Left ventricle myocardium inferior (tissue), 1 donor: ENCODE results near the gene EP400. TPM values are rescaled to one million over a fixed set of nuclear protein-coding genes. Genes with fewer than 3 reads are reported as not detected.
A peak's percentile ranks its signal among the peaks of the same experiment; 100 is the strongest.

Source experiments
- DNase-seq: peaks from one replicate; pipeline ENCODE4 v3.0.0-alpha.2; 2020
- H3K27ac ChIP-seq: fragments of 200-600 bp; replicated peaks from 2 replicates; pipeline ENCODE4 v1.8.0; 2021
- H3K27me3 ChIP-seq: fragments of 200-600 bp; 2 replicates; pipeline ENCODE4 v1.8.0; 2021; ENCODE audit warnings: low read depth
- H3K36me3 ChIP-seq: fragments of 200-600 bp; 2 replicates; pipeline ENCODE4 v1.8.0; 2021
- H3K4me1 ChIP-seq: fragments of 200-600 bp; 2 replicates; pipeline ENCODE4 v1.8.0; 2021
- H3K4me3 ChIP-seq: fragments of 200-600 bp; 2 replicates; pipeline ENCODE4 v1.8.0; 2021; ENCODE audit warnings: mild to moderate bottlenecking, moderate library complexity
- H3K9me3 ChIP-seq: fragments of 200-600 bp; replicated peaks from 2 replicates; pipeline ENCODE4 v1.8.0; 2021
- intact Hi-C: fragments of 100-400 bp; cut with micrococcal nuclease; formaldehyde crosslinking; loops from one replicate; pipeline ENCODE4 v1.11.0; 2022
- total RNA-seq: library from RNA; stranded (reverse); fragmentation: NEBNext Ultra II Directional; extraction: Animal tissue kit (Norgen Biotek cat#: 25700); gene quantifications from one replicate; pipeline ENCODE4 v1.2.1, GENCODE V29; 2021
- TF ChIP-seq, protein P1 (sequence below): fragments of 200-600 bp; IDR thresholded peaks from 2 replicates; pipeline ENCODE4 v1.8.0; 2021; ENCODE audit warnings: antibody characterized with exemption, mild to moderate bottlenecking, borderline replicate concordance
- donor health status: DM: no; HTN: yes; CAD: no; lungs with severe emphysema.

EP400 gene
- total RNA-seq, 1 donor from 2014 or later, result 15.3 TPM

DNA sequence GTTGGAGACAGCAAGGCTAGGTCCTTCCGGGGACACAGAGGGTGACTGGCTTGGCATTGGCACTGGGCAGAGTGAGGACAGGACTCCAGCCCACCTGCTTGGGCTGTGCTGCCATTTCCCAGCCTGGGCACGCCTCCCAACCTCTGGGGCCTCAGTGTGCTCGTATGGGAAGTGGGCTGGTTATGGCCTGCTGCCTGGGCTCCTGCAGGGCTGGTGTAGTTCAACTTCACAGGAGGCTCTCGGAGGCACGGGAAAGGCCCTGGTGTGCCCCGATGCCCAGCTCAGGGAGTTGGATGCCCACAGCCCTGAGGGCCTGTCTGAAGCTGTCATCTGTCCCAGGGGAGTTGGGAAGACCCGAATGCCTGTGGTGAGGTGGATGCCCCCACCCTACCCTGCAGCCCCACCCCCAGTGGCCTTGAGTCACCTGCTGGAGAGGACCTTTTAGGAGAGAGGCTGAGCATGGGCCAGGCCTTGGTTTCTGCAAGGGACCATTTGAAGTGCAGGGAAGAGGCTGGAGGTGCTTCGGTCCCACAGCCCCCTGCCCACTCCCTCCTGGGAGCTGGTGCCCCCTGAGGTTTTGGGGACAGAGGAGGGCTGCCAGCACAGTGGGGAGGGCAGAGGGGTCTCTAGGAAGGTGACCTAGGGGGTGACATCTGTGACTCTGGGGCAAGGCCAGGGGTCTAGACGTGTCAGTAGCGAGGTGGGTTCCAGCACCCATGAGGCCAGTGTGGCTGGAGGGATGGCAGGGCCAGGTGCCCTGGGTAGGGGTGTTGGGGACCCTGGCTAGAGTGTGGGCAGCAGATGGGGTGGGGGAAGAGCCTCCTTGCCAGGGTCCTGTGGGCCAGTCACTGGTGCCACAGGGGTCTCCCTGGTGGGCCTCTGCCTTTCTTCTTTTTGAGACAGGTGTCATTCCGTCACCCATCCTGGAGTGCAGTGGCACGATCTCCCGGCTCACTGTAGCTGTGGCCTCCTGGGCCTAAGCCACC lies 46.2 kb upstream of the EP400 start:
- intact Hi-C loops, result no loop called here
- TF ChIP-seq, protein P1, sequence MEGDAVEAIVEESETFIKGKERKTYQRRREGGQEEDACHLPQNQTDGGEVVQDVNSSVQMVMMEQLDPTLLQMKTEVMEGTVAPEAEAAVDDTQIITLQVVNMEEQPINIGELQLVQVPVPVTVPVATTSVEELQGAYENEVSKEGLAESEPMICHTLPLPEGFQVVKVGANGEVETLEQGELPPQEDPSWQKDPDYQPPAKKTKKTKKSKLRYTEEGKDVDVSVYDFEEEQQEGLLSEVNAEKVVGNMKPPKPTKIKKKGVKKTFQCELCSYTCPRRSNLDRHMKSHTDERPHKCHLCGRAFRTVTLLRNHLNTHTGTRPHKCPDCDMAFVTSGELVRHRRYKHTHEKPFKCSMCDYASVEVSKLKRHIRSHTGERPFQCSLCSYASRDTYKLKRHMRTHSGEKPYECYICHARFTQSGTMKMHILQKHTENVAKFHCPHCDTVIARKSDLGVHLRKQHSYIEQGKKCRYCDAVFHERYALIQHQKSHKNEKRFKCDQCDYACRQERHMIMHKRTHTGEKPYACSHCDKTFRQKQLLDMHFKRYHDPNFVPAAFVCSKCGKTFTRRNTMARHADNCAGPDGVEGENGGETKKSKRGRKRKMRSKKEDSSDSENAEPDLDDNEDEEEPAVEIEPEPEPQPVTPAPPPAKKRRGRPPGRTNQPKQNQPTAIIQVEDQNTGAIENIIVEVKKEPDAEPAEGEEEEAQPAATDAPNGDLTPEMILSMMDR, result no peak
- H3K36me3 ChIP-seq, result peaks cover 30% of the 10 kb centered on the region
- DNase-seq, result no peak
- H3K27ac ChIP-seq, result peak overlapping the region; percentile 80
- peak overlapping the region; percentile 47 for H3K4me3 ChIP-seq
- H3K27me3 ChIP-seq, result no peaks in the 10 kb centered on the region
- no peaks in the 10 kb centered on the region for H3K9me3 ChIP-seq
- H3K4me1 ChIP-seq, result peaks cover 77% of the 10 kb centered on the region

DNA sequence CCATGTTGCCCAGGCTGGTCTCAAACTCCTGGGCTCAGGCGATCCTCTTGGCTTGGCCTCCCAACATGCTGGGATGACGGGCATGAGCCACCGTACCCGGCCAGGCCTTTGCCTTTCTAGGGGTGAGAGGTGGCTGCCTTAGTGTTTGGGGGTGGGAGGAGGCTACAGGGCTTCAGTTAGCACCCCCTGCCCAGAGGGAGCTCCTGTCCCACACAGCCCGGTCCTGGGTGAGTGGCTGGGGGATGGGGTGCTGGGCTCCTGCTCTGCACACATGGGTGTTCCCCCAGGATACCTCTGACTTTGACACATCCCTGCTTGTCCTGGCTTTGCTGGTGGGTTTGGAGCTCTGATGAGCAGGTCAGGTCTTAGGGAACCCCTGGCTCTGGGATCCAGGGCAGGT lies 45.4 kb upstream of the EP400 start:
- no peak for DNase-seq
- Histone ChIP-seq H3K27ac (no peak overlapping the region), H3K9me3 (no peaks in the 10 kb centered on the region), H3K4me3 (no peak overlapping the region), H3K4me1 (peaks cover 75% of the 10 kb centered on the region), H3K27me3 (no peaks in the 10 kb centered on the region), H3K36me3 (peaks cover 31% of the 10 kb centered on the region)
- intact Hi-C loops, result no loop called here
- TF ChIP-seq, protein P1, result no peak

DNA sequence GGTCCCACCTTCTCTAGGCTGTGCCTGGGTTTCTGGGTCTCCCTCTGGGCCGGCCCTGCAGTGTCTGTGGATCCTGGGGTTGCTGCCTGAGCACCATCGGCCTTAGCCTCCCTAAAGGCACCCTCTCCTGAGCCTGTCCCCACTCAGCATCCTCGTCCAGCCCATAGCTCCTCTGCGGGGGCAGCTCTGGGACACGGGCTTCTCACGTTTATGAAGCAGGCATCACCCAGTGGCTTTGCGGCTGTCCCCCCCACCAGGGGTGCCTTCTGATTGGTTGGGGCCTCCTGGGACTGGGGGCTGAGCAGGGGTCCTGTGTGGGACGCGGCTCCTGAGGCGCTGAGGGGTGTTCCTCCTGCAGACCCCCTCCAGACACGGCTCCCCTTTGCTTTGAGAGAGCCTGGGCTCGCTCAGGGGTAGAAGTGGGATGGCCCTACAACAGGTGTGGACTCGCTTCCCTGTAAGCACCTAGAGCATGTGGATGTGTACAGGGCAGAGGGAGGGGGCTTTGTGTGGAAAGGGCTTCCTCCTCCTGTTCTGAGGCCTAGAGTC lies 44.6 kb upstream of the EP400 start:
- H3K9me3 ChIP-seq, result no peaks in the 10 kb centered on the region
- no peak overlapping the region for H3K4me3 ChIP-seq
- TF ChIP-seq, protein P1, result no peak
- H3K36me3 ChIP-seq, result peaks cover 35% of the 10 kb centered on the region
- DNase-seq, result no peak
- peaks cover 72% of the 10 kb centered on the region for H3K4me1 ChIP-seq
- H3K27ac ChIP-seq, result no peak overlapping the region
- H3K27me3 ChIP-seq, result no peaks in the 10 kb centered on the region
- intact Hi-C loops, result no loop called here

DNA sequence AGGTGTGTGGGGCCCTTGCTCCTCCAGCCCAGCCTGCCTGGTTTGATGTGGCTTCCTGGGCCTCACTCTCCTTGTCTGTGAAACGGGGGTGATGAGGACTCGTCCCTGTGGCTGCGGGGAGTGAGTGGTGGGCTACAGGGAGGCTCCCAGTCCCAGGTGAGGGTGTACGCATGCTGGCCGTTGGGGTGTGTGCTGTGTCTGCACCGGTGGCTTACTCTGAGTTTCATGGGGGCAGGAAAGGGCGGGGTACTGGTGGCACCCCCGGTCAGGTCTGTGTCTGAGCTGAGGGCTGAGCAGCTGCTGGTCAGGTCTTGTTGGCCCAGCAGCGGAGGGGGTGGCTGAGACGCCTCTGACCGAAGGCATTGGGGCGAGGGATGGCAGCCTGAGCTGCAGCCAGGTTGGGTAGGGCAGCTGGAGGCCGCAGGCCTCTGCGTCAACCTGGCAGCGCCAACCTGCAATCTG lies 44.1 kb upstream of the EP400 start:
- Histone ChIP-seq H3K4me3 (no peak overlapping the region), H3K36me3 (peaks cover 40% of the 10 kb centered on the region), H3K9me3 (no peaks in the 10 kb centered on the region), H3K4me1 (peaks cover 70% of the 10 kb centered on the region), H3K27me3 (no peaks in the 10 kb centered on the region), H3K27ac (no peak overlapping the region)
- TF ChIP-seq, protein P1, result no peak
- DNase-seq, result no peak
- intact Hi-C loops, result no loop called here

DNA sequence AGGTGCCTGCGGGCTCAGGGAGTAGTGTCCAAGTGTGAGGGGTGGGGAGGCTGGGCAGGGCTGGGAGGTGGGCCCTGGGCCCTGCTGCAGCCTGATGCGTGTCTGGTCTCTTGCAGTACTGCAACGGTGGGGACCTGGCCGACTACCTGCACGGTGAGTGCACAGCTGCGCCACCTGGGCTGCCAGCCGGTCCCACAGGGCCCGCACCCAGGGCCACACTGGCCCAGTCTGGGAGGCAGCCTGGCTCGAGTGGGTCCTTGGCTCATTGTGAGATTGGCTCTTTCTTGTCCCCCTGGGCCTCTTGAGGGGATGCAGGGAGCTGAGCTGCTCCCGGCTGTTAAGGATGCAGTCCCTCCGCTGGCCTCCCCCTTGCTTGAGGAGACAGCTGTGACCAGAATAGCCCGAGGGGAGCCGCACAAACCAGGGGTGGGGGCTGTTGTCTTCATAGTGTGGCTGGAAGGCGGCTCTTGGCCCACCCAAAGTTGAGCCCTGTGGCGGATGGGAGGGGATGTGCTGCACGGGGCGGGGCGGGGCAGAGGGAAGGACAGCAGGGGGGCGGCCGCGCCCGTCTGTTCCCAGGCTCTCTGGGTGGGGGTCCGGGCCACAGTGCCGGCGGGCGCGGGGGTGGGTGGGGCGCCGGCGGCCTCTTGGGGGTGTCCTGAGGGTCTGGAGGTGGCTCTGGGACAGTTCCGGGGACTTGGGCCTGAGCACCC lies 42.2 kb upstream of the EP400 start:
- H3K36me3 ChIP-seq, result peaks cover 57% of the 10 kb centered on the region
- no peak for DNase-seq
- H3K27me3 ChIP-seq, result no peaks in the 10 kb centered on the region
- peaks cover 70% of the 10 kb centered on the region for H3K4me1 ChIP-seq
- H3K27ac ChIP-seq, result no peak overlapping the region
- no peak overlapping the region for H3K4me3 ChIP-seq
- TF ChIP-seq, protein P1, result no peak
- H3K9me3 ChIP-seq, result no peaks in the 10 kb centered on the region
- intact Hi-C loops, result no loop called here
